HPDE6-E6E7 (cell line): ENCODE results near the gene INSL3.

Experiments used
- DNase-seq: peaks from one replicate; pipeline ENCODE4 v3.0.0; 2011; ENCODE audit warnings: missing footprints; ENCODE audit errors: extremely low spot score

INSL3 gene

DNA sequence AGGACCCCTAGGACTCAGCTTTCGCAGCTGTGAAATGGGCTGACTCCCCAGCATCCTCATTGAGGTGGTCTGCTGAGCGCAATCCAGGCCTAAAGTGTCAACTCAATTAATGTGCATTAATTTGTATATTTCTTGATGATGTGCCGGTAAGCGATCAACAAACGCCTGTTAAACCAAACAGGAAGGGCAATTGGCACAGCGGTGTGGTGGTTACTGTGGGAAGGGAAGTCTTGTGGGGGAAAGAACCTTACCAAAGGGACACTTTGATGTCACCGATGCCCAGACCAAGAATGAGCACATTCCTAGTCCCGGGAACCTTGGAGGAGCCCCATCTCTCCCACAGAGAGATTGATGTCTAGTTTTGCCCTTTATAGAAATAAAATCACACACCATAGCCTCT lies 24.8 kb upstream of the INSL3 start:
- DNase-seq, result no peak

DNA sequence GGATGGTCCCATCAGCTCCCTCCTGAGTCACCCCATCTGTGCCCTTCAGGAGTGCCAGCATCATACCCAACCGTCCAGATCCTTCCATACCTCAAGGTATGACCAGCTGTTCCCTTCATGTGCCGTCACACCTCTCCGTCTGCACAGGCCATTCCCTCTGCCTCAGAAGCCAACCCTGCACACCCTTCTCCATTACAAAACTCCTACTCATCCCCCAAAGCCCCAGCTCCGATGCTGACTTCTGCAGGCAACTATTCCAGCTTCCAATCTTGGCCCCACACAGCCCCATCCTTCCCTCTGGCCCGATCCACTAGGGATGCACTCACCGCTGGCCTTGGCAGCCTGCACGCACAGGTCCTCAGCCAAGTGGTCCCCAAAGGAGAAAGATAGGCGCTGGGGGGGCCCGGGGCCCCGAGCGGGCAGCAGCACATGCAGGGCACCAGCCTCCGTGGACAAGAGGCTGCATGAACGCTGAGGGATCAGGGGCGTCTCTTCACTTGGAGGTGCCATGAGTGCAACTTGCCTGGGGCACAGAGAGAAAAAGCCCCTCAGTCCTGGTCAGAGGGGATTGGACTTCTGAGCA lies 22.7 kb upstream of the INSL3 start:
- no peak for DNase-seq

- DNase-seq, result no peak
Measured at GRCh38 chr19:17843292-17843827, 22.0 kb upstream of the INSL3 start.

GRCh38 chr19:17842663-17843291 lies 21.5 kb upstream of the INSL3 start:
- DNase-seq, result no peak

DNA sequence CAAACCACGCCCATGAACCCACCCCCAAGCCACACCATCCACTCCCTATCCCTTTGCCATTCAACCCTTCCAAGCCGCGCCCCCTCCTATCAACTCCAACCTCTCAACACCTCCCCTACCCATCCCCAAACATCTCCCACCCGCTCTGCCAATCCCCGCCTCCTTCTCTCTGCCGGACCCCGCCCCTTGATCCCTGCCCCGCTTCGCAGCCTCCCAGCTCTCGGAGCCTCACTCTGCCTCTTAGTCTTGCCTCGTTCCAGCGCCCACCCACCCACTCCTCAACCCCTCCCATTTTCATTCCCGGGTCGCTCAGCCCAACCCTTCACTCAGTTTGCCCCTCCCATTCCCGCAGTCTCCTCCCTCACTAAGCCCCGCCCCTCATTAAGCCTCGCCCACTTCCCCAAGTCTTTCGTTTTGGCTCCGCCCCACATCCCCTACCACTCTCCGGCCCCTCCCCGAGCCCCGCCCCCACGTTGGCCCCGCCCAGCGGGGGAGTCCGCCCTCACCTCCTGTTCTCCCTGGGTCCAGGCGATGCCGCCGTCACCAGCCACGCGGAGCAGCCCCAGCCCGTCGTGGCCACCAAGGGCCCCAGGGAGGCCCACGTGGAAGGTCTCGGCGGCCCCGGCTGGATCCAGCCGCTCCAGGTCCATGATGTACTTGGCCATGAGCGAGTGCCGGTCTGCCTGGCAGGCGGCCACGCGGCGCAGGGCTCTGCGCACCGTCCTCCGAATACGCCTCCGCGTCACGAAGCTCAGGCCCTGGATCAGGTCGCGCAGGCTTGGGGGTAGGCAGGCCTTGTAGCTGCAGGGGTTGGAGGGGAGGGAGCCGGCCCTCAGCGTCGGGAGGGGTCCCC lies 20.7 kb upstream of the INSL3 start:
- DNase-seq, result peak; percentile 91

GRCh38 chr19:17841371-17841809 lies 20.1 kb upstream of the INSL3 start:
- DNase-seq, result peak; percentile 49

GRCh38 chr19:17840019-17840418 lies 18.7 kb upstream of the INSL3 start:
- no peak for DNase-seq

DNA sequence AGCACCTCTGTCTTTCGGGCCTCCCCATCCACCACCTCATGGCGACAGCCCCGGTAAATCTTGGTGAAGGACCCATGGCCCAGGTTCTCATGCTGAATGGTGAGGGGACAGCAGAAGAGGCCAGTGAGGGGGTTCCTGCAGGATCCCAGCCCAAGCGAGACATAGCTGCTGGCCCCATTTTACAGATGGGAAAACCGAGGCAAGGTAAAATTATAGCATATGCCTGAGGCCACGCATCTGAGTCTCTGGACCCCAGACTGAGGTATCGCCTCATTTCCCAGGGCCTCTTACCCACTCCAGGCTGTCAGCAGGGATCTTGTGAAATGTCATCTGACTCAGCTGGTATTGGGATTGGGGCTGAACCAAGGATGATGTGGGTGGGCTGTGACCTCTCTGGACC lies 16.7 kb upstream of the INSL3 start:
- DNase-seq, result no peak

DNA sequence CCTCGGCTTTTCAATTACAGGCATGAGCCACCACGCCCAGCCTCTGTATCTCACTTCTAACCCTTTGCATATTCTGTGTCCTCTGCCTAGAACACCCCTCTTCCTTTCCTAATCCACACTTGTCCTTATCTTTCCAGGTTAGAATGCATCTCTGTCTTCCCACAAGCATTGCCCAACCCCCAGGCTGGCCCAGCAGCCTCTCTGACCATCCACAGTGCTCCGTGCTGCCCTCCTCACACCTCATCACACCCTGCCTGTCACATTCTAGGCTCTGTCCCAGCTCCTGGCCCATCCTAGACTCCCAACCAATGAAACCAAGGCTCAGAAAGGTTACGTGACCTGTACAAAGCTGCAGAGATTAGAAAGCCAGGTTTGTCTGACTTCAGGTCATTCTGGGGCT lies 15.2 kb upstream of the INSL3 start:
- DNase-seq, result no peak

- no peak for DNase-seq
Measured at GRCh38 chr19:17835182-17836006, 14.1 kb upstream of the INSL3 start.

GRCh38 chr19:17834350-17835181 lies 13.2 kb upstream of the INSL3 start:
- DNase-seq, result no peak

- DNase-seq, result no peak
Measured at GRCh38 chr19:17832443-17833208, 11.3 kb upstream of the INSL3 start.

DNA sequence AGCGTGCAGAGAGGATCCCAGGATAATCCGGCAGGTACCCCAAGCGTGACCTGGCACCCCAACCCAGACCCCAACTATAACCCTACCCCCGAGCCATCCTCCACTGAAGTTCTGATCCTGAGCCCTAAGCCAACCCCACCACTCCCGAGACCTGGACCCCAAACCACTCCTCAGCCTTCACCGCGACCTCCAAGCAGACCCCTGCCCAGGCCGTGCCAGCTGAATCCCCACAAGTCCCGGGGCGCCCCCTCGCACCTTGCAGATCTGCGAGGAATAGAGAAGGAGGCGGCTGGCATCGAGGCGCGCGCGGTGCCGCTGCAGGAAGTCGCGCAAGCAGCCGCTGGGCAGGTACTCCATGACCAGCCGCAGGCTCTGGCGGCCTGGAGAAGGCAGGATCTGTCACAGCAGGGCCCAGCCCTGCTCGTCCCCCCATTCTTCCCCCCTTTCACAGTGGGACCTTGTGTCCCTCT lies 10.1 kb upstream of the INSL3 start:
- no peak for DNase-seq

GRCh38 chr19:17830567-17831418 lies 9.5 kb upstream of the INSL3 start:
- peak; percentile 97 for DNase-seq

DNA sequence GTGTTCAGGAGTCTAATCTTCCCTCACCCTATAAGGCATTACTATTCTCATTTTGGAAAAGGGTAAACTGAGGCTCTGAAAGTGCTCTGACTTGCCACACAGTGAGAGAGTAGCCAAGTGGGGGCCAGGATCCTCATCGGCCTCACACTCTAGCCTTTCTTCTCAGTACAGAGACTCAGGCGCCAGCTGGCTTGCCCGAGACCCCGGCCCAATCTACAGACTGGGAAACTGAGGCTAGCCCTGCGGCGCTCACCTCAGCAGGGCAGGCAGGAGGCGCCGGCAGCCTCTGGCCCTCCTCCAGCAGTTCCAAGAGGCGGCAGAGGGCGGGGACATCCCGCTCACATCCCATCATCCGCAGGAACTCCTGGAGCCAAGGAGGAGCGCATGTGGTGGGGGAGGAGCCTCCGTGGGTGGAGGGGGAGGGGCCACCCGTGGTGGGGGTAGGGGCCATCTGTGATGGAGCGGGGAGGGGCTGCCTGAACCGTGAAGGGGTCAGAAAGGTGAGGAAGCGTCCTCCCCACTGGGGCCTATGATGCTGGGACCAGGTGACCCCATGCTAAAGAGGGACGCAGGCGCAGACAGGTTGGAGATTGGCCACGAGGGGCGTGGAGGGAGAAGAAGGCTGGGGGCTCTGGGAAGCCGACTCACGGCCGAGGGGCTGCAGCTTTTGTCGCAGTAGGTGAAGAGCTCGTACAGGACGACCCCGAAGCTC lies 8.7 kb upstream of the INSL3 start:
- DNase-seq, result peak; percentile 83

GRCh38 chr19:17826508-17827056 lies 5.3 kb upstream of the INSL3 start:
- no peak for DNase-seq

DNA sequence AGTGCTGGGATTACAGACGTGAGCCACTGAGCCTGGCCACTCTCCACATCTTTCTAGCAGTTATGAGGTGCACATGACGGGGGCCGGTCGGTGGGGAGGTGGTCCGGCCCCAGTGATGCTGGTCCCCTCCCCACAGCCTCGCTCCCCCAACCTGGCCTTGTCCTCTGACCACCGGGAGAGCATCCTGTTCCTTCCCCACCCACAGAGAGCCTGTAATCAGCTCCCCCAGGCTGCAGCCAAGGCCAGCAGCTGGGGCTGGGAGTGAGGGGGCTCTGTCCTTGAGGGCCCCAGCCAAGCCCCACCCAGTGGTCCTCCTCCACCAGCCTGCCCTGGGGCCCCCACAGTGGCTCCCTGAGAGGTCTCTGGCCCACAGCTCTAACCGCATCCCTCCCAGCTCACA lies 3.0 kb upstream of the INSL3 start:
- DNase-seq, result no peak
